Ureter (tissue), 1 donor: ENCODE measurements around the gene HACD4. TPM values are rescaled to one million over a fixed set of nuclear protein-coding genes. Genes with fewer than 3 reads are reported as not detected.
"Not testable (repeated sequence)": the region's sequence is repeated elsewhere in the genome, so short reads cannot be mapped to it uniquely, and the experiment has no call there.

ENCODE experiments used
- DNase-seq: peaks from one replicate; pipeline ENCODE4 v3.0.0-alpha.2; 2020; ENCODE audit warnings: low spot score
- total RNA-seq: library from RNA; stranded (reverse); gene quantifications from one replicate; pipeline ENCODE4 v1.2.4, GENCODE V29; 2023
- donor health status: DM: yes; HTN: yes; CAD: no.

Gene HACD4
- total RNA-seq, 1 donor from 2014 or later = 4.1 TPM

DNA sequence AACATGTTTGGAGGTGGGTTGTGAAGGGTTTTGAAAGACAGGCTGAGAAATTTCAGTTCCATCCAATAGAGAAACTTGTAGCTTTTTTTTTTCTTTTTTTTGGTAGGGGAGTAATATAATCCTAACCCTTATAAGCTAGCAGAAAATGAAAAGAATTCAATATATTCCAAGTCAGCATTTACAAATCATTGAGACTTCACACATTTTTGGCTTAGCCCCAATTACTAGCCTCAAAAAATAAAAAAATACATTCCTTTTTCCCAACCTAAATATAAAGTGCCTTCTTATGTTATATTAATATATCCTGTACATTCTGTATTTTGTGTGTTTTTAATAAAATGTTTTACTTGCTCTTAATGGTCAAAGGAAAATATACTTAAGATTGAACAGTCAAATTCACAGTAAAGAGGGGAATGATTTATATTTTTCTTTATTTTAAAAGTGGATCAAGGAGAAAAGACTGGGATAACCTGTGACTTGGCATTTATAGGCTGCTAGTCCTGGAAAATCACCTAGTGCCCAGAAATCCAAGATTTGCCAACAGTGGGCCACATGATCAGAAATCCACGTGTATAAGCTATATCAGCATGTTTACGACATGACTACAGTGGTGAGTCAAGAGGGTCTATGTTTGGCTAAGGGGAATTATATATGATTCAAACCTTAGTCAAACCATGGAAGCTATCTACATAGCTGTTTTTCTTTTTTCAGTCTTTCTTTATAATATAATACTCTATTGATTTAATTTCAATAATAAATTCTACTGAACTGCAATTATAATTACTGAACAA lies 14.5 kb downstream of the HACD4 start:
- DNase-seq = no peak

DNA sequence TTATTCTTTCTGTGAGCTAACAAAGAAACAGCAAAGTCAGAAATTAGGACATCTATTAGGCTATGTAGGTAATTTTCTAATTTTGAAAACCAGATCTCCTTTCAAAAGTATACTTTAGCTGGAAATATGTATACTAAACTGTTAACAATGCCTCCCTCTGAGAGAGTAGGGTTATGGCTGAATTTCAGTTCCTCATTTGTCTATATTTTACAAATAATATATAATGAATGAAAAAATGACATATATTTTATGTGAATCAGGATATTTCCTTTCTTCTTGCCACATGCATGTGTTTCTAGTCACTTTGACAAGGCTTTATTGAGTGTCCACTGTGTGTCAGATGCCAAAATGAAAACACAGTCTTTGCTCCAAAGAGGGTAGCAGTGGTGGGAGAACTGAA lies 15.4 kb downstream of the HACD4 start:
- DNase-seq = no peak

GRCh38 chr9:21015129-21015815 lies 16.2 kb downstream of the HACD4 start:
- no peak for DNase-seq

DNA sequence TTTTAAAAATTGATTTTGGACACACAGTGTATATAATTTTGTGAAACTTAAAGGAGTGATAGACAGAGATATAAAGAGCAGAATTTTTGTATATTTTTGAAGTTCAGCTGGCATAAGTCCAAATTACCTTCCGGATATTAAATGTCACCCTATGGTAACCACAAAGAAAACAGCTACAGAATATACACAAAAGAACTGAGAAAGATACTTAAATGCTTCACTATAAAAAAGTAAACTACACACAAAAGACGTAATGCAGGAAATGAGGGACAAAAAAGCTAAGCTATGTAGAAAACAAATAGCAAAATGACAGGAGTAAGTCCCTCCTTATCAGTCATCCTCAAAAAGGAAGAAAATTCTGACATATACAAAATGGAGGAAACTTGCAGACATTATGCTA lies 29.4 kb downstream of the HACD4 start:
- no peak for DNase-seq

DNA sequence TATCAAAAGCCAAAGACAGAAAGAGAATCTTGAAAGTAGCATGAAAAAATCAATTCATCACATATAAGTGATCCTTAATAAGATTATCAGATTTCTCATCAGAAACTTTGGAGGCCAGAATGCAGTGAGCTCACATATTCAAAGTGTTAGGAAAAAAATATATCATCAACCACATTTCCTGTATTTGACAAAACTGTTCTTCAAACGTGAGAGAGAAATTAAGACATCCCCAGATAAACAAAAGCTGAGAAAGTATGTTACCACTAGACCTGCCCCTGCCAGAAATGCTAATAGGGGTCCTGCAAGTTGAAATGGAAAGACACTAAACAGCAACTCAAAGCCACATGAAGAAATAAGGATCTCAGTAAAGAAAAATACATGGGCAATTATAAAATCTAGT lies 29.9 kb downstream of the HACD4 start:
- DNase-seq = no peak

DNA sequence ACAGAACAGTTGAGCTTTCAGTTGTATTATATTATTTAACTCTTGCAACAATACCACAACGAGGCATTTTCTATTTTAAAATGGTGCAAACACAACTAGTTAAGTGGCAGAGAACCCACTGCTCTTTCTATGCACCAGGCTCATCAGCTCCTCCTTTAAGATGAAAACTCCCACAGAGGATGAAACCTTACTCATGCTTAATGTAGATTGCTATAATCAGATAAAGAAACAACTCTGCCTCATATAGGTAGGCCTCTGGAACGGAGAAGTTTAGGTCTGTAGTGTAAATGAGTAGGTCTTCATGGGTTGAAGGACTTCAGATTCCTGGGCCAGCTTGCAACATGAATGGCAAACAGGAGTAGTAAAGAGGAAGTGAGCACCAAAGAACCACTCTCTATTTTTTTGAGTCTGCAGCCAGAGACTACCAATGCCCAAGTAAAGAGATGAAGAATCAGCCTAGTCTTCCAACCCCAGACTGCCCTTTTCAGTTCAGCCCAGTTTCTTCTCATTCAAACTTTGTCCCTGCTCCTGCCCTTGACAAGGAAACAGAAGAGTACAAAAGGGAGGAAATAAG lies 33.9 kb downstream of the HACD4 start:
- no peak for DNase-seq

DNA sequence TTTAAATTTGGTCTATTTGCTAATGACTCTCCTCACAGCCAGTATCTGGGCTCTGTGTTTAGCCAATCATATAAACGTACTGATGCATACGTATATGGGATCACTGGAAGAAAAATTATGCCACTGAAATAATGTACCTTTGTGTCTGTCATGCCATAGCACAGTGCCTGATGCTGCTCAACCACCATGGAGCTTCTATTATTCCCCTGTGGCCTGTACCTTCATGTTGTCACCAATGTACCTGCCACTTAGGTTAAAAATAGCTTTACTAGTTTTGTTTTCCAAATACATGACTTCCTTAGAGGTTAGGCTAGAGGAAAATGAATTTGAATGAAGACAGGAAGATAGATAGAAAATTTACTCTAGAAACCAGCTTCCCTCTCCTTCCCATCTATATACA lies 34.6 kb downstream of the HACD4 start:
- DNase-seq = no peak

DNA sequence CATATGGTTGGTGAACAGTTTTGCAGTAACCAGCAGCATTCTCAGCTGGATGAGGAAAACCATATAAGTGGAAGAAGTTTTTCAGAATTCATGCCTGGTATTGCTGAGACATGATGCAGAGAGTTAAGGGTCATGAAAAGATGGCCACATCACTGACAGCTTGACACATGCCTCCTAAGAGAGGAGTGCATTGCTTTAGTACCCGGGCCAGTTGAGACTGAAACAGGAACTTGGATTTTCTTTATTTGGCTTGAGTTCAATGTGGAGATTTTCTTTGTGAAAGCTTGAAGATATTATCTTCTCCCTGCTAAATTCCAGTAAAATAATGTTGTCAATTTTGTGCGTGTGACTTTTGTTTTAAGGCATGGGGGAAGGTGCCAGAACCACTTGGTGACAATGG lies 35.8 kb downstream of the HACD4 start:
- DNase-seq = no peak

GRCh38 chr9:20994486-20994885 lies 37.0 kb downstream of the HACD4 start:
- DNase-seq = no peak

GRCh38 chr9:20990867-20991266 lies 40.6 kb downstream of the HACD4 start:
- no peak for DNase-seq

GRCh38 chr9:20989923-20990341 lies 41.5 kb downstream of the HACD4 start:
- no peak for DNase-seq

DNA sequence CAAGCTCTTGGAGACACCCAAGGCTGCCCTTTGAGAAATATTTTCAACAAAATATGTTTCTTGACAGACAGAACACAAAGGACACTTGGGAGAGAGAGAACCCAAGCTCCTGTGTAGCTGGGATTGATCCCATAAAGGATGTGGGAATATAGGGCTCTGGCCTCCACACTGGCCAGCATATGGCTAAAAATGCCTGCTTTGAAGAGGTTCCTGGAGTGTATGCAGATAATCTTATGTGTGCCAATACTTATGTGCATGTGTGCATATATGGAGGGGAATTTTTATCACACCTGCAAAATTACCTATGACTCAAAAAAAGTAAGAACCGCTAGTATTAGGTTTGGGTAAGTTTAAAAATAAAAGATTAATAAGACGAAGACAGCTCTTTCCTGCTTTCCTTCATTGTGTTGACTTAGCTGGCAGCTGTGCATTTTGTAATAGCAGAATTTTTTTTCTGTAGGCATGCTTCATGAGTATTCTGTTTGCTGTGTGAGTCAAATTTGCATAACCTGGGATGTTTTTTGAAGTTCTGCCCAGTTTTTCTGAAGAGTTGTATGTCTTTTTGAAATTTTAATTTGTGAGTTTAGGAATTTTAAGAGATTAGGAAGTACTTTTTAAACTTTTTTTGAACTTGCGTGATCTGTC lies 42.6 kb downstream of the HACD4 start:
- no peak for DNase-seq

GRCh38 chr9:20988061-20988460 lies 43.4 kb downstream of the HACD4 start:
- DNase-seq = no peak

- DNase-seq = no peak
Measured at GRCh38 chr9:20987521-20987920, 43.9 kb downstream of the HACD4 start.

DNA sequence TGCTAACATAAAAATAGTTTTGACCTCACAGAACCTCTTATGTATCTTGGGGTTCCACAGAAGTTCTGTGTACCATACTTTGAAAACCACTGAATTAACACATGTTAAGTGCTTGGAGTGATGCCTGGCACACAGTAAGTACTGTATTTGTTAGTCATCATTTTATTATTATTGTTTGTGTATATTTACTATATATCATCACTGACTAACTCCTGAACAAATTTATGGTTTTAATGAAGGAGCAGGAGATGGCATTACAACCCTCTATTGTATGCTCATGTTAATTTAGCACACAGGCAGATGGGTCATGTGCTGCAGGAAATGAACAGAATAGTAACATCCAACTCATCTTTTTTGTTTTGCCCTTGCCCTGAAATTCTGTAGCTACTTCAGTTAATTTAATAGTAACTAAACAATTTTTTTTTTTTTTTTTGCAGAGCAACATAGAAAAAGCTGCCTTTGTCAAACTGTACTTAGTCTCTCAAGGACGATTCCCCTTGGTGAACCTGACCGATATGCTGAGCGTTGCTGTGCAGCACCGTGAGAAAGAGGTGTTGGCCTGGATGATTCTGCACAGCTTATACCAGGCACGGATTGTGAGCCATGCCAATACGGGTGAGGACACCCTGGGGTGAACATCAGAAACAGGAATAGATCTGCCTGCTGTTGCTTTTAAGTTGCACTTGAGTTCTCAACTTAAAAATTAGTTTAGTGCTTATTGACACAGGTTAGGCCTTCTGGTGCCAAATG lies 45.4 kb downstream of the HACD4 start:
- no peak for DNase-seq

GRCh38 chr9:20984506-20984905 lies 46.9 kb downstream of the HACD4 start:
- DNase-seq = no peak

DNA sequence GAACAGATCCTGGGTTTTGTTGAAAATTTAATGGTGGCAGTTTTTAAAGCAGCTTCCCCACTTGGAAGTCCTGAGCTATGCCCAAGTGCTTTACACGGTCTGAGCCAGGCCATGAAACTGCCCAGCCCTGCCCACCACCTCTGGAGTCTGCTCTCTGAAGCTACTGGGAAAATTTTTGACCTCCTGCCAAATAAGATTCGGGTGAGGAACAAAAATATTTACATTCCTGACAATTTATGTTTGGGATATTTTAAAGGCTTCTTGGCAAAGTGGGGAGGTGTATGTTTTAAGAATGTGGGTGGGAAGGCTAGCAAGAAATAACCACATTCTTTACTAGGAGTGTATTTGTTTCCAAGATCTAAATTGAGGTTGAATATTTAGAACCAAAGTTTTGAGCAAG lies 50.0 kb downstream of the HACD4 start:
- no peak for DNase-seq

DNA sequence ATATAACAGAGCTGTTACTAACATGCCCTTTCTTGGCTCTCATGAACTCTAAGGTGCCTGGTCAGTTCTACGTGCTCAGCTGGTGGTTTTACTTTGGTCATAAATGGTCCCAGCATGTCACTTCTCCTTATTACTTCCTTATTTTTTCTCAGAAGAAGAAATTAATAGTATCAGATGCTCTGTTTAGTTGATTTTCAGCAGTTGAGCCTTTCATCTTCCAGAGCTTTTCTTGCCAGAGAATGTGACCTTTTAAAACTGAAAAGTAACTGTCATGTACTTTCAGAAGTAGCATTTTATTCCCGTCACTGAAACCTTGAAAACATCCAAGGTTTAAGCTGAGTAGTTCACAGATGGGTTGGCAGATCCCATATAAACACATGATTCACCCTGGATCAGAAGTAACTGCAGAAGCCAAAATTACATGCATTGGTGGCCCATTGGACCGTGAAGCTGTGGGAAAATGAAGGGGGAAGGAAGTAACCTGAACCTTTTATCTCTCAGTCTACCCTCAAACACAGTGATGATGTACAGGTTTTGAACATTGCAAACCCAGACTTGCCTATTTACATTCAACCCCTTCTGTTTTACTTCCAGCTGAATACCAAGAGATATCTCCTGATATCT lies 50.5 kb downstream of the HACD4 start:
- DNase-seq = no peak

GRCh38 chr9:20978249-20978648 lies 53.2 kb downstream of the HACD4 start:
- no peak for DNase-seq

GRCh38 chr9:20974191-20974938 lies 57.1 kb downstream of the HACD4 start:
- DNase-seq = not testable (repeated sequence)
